Suppressor macrophage treated with lipopolysaccharide for 1 hour (primary cell): Measurements from ENCODE around the gene B4GALNT4.
"Not testable (repeated sequence)": the region's sequence is repeated elsewhere in the genome, so short reads cannot be mapped to it uniquely, and the experiment has no call there.

Experiments
- DNase-seq, 3 donors: peaks; one replicate each; pipeline ENCODE4 v3.0.0-alpha.2; 2020 to 2022

B4GALNT4 gene

GRCh38 chr11:377174-377865, 8.0 kb downstream of the B4GALNT4 start:
- no peak for DNase-seq

DNA sequence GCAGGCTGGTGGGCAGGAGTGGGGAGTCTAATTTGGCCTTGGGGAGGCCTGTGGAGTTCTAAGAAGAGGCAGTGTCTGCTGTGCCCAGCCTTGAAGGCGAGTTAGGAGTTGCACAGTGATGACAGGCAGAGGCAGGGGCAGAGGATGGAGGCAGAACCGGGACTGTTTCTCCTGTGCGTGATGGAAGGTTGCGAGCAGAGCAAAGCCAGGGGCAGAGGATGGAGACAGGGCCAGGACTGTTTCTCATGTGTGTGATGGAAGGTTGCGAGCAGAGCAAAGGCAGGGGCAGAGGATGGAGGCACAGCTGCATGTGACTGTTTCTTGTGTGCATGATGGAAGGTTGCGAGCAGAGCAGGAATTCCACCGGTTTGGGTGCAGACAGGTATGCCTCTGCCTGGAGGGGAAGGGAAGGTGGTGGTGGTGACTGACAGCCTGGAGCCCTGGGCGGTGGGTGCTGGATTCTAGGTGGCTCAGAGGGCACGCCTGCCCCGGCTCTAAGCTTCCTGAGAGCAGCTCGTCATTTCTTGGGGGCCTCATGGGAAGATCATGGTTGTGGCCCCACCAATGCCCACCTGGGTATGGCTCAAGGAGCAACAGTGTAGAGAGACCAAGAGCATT, 8.7 kb downstream of the B4GALNT4 start:
- DNase-seq: no peak

DNA sequence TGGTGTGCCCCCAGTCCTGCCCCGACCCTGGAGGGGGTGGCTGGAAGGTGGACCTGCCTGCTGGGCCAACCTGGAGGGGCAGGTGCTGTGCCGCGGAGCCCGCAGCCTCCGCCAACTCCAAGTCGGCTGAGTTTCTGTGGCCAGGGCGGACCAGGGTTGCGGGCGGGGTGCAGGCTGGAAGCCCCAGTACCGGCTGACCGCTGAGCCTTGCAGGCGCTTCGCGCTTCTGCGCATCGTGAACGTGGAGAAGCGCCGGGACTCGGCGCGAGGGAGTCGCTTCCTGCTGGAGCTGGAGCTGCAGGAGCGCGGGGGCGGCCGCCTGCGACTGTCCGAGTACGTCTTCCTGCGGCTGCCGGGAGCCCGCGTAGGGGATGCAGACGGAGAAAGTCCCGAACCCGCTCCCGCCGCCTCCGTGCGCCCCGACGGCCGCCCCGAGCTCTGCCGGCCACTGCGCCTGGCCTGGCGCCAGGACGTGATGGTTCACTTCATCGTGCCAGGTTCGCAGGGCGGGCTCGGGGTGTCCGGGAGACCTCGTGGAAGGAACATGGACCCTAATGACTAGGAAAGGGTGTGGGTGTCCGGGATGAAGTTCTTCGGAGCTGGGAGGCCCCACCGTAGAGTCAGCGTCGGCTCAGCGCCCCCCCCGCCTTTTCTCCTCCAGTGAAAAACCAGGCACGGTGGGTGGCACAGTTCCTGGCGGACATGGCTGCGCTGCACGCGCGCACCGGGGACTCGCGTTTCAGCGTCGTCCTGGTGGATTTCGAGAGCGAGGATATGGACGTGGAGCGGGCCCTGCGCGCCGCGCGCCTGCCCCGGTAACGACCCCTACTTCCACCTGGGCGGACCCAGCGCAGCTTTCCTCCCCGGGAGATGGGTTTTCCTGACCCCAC, 10.2 kb downstream of the B4GALNT4 start:
- no peak for DNase-seq

DNA sequence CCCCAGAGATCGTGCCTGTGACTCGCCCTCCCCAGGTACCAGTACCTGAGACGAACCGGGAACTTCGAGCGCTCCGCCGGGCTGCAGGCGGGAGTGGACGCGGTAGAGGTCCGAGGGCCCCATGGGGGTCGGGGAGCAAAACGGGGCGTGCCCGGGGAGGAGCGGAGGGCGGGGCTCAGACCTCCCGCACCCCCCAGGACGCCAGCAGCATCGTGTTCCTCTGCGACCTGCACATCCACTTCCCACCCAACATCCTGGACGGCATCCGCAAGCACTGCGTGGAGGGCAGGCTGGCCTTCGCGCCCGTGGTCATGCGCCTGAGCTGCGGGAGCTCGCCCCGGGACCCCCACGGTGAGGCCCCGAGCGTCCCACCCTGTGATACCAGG, 10.8 kb downstream of the B4GALNT4 start:
- DNase-seq: no peak

DNA sequence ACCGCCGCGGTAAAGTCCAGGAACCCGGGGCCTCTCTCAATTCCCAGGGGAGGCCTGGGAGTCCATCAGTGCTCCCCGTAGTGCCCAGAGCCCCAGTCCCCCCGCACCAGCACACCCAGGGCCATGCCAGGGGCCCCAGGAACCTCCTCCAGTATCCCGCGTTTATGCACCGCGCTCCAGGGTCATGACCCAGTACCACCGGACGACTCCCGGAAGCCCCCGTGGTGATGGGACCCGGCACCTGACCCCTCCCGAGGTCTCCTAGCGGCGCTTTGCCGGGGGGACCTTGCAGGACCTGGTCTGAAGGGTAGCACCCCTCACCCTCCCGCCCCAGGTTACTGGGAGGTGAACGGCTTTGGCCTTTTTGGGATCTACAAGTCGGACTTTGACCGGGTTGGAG, 11.2 kb downstream of the B4GALNT4 start:
- no peak for DNase-seq

GRCh38 chr11:380996-381395, 11.7 kb downstream of the B4GALNT4 start:
- DNase-seq: no peak

GRCh38 chr11:381501-382072, 12.3 kb downstream of the B4GALNT4 start:
- no peak for DNase-seq

DNA sequence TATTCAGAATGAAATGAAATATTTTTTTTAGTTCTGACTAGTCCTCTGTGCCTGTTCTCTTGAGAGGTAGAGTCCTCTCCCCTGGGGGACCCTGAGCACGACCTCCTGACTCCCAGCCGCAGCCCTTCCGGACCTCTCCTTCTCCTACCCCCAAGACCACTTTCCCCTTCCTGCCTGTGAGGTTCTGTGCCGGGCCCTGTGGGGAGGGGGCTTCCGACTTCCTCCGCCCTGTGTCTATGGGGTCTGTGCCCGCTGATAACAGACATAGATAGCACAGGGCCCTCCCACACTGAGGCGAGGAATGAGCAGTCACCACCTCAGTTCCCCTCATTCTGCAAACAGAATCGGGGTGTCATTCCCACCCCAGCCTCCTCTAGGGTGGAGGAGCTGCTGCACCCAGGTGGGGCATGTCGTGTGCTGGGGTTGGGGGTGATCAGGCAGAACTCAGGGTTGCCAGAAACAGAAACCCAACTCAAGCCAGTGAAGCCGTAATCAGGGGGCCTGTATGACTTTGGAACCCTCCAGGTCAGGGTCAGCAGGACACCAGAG, 12.9 kb downstream of the B4GALNT4 start:
- DNase-seq: no peak

DNA sequence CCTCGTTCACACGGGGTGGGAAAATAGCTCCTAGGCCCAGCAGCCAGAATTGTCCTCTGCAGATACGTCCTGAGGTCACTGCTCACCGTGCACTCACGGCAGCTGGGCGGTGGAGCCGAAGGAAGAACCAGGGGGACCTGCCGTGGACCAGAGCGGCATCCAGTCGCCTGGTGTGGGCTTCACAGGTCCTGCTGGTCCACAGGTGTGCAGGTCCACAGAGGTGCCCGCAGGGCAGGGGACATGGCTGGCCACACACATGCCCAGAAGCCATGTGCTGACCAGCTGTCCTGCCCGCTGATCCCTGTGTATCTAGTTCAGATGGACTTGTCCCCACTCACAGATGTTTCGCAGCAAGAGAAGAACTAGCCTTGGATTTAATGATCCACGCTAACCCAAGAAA, 14.1 kb downstream of the B4GALNT4 start:
- no peak for DNase-seq

- DNase-seq: no peak
These were observed 15.2 kb downstream of the B4GALNT4 start for GRCh38 chr11:384511-384910.

DNA sequence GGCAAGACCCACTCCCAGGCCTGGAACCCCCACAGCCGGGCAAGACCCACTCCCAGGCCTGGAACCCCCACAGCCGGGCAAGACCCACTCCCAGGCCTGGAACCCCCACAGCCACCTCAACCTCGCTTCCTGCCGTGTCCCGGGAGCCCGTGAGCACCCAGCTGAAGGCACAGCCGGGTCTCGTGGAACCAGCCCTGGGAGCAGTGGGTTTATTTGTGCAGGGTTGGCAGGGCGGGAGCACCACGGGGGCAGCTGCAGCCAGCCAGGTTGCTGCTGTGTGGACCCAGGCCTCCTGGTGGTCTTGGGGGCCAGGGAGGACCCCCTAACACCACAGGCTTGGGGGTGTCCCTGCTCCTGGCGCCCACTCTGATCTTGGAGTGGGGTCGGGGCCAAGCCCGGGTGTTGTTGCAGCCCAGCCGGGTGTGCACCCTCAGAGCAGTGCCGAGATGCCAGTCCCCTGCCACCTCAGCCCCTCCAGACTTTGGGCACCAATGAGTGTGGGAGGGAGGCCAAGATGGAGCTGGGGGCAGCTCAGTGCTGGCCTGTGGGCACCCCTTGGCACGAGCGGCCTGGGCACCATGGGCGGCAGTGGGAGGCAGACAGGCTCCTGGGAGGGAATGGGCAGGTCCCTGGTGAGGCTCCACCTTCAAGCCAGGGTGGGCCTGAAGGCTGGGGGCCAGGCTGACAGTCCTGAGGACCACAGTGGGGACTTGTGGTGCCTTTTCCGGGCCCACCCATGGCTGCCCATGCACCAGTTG, 16.5 kb downstream of the B4GALNT4 start:
- no peak for DNase-seq

DNA sequence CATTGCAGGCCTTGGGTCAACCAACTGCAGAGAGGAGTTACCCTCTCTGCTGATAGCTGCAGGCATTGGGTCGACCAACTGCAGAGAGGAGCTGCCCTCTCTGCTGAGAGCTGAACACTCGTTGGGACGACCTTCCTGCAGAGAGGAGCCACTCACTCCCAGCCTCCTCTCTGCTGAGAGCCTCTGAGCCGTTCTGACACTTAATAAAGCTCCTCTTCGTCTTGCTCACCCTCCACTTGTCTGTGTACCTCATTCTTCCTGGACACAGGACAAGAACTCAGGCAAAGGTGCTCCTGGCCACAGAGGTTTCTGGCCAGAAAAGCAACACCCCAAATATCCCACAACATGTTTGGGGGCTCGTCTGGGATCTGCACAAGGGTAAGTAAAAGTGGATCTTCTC, 17.2 kb downstream of the B4GALNT4 start:
- DNase-seq: no peak

- no peak for DNase-seq
These were observed 18.0 kb downstream of the B4GALNT4 start for GRCh38 chr11:387193-387793.

DNA sequence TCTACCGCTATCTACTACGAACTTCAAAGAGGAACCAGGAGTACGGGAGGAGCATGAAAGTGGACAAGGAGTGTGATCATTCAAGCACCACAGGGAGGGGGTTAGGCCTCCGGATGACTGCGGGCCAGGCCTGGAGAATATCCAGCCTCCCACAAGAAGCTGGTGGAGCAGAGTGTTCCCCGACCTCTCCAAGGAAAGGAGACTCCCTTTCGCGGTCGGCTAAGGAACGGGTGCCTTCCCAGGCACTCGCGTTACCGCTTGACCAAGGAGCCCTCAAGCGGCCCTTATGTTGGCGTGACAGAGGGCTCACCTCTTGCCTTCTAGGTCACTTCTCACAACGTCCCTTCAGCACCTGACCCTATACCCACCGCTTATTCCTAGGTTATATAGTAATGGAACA, 20.1 kb downstream of the B4GALNT4 start:
- not testable (repeated sequence) for DNase-seq

DNA sequence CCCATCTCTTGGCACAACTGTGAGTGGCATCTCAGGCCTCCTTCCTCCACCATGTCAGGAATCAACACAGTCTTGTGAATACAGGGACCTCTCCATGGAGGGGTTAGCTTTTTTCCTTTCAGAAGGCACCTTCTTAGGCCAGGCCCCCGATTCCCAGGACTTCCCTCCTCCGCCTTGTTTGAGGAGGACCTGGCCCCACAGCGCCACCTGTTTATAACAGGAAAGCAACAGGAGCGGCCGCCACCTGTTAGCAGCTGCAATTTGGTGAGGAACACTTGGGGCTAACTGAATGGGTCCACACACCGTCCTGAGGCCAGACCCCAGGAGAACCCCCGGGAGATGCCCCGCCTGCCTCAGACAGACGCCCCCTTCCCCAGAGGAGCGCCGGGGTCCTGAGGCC, 20.9 kb downstream of the B4GALNT4 start:
- DNase-seq: no peak

GRCh38 chr11:391117-392017, 22.1 kb downstream of the B4GALNT4 start:
- DNase-seq: no peak

GRCh38 chr11:392102-392777, 22.9 kb downstream of the B4GALNT4 start:
- DNase-seq: no peak

- DNase-seq: peak; percentile 43 to 74 (median 58)
These were observed 24.1 kb downstream of the B4GALNT4 start for GRCh38 chr11:393219-394033.
